ENCODE data around the gene KIF27.
"Not testable (repeated sequence)": the region's sequence is repeated elsewhere in the genome, so short reads cannot be mapped to it uniquely, and the experiment has no call there.

Gene KIF27

DNA sequence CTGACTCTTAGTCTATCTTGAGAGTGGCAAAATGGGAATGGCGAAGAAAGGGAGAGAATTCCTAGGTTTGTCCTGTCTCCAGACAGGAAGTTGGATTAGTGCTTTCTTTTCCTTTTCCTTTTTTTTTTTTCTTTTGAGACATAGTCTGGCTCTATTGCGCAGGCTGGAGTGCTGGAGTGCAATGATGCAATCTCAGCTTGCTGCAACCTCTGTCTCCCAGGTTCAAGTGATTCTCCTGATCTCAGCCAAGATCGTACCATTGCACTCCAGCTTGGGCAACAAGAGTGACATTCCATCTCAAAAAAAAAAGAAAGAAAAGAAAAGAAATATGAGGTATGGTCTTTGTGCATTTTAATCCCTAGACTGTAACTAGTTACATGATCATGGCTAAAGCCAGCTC is 12.6 kb upstream of the KIF27 start:
- no peak for FAIRE-seq

DNA sequence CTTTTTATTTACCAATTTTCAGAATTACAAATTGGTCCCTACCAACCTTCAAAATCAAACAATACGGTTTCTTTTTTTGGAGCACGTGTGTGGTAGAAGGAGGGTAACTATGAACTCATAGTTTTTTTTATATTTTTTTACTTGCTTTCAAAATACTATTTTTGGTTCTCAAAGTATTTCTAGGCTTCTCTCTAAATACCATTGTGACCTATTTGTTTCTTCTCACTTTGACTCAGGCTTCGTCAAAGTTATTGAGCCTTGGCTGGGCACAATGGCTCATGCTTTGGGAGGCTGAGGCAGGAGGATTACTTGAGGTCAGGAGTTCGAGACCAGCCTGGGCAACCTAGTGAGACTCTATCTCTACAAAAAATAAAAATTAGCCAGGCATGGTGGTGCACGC is 11.6 kb upstream of the KIF27 start:
- no peak for FAIRE-seq

DNA sequence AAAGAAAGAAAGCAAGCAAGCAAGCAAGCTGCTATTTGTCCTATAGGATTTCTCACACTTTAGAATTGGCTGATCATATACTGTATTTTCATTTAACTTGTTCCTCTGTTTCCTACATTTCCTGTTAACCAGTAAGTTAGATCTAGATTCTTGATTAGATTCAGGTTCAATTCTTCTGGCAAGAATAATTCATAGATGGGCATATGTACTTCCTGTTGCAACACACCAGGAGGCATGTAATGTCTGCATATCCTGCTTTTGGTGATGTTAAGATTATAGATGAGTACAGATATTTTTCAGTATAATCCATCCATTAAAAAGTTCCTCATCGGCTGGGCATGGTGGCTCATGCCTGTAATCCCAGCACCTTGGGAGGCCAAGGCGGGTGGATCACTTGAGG is 10.8 kb upstream of the KIF27 start:
- no peak for FAIRE-seq

DNA sequence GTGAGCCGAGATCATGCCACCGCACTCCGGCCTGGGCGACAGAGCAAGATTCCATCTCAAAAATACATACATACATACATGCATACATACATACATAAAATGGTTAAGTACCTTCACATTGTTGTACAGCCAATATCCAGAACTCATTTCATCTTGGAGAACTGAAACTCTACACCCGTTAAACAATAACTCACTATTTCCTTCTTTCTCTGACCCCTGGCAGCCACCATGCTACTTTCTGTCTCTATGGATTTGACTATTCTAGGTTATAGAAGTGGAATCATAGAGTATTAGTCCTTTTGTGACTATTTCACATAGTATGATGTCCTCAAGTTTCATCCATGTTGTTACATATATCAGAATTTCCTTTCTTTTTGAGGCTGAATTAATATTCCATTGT is 9.6 kb upstream of the KIF27 start:
- FAIRE-seq: no peak

- FAIRE-seq: no peak
Measured at GRCh38 chr9:83927591-83927990, 6.4 kb upstream of the KIF27 start.

- FAIRE-seq: peak; percentile 4
Measured at GRCh38 chr9:83920469-83920926, 734 bp downstream of the KIF27 start.

GRCh38 chr9:83919111-83919510 is 2.1 kb downstream of the KIF27 start:
- no peak for FAIRE-seq

GRCh38 chr9:83912194-83912593 is 9.0 kb downstream of the KIF27 start:
- FAIRE-seq: peak; percentile 98

GRCh38 chr9:83906144-83906543 is 15.1 kb downstream of the KIF27 start:
- no peak for FAIRE-seq

GRCh38 chr9:83900615-83901014 is 20.6 kb downstream of the KIF27 start:
- not testable (repeated sequence) for FAIRE-seq

DNA sequence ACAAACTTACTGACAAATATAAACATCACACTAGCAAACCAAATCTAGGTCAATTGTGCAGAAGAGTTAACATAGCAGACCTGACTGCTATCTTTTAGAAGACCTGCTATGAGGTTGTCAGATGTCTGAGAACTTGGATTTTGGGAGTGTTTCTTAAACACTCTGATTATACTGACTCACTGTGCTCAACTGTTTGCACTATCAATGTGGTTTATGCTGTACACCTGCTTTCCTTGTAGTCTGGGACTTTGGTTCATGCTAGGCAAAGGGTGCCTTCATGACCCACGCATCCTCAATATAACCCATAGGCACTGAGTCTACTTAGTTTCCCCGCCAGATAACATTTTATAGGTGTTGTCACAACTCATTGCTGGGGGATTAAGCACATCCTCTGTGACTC is 26.9 kb downstream of the KIF27 start:
- not testable (repeated sequence) for FAIRE-seq

GRCh38 chr9:83886498-83886897 is 34.7 kb downstream of the KIF27 start:
- FAIRE-seq: not testable (repeated sequence)

- FAIRE-seq: not testable (repeated sequence)
Measured at GRCh38 chr9:83885559-83886240, 35.5 kb downstream of the KIF27 start.

- FAIRE-seq: not testable (repeated sequence)
Measured at GRCh38 chr9:83881687-83882408, 39.4 kb downstream of the KIF27 start.

DNA sequence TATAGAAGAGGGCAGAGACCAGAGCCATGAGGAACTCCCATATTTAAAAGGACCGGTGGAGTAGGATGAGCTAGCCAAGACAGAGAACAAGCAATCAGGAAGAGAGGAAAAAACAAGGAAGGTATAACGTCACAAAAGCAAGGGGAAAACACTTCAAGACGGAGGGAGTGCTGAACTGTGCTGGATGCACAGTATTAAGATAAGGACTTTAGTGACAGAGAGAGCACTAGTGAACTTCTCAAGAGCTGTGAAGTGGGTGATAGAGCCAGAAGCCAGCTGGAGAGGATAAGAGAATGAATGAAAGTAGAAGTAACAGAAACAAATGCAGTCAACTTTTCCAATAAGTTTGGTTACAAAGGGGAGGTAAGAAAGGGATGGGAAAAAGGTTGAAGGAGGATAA is 45.7 kb downstream of the KIF27 start:
- not testable (repeated sequence) for FAIRE-seq

DNA sequence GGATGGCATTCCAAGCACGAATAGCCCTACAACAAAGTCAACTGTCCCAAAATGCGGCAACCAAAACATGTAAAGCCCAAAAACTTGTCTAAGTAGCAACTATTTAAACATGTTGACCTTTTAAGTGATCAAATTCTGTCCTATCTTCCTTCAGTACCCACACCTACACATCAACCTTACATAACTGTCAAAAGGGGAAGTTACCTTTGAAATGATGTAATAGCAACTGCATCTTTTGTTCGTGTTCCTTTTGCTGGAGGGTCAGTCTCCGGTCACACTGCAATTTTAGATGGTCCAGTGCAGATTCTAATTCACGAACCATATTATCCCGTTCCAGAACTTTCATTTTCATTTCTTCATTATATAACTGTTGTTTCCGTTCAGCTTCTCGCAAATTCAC is 71.3 kb downstream of the KIF27 start:
- not testable (repeated sequence) for FAIRE-seq

- peak; percentile 92 for FAIRE-seq
Measured at GRCh38 chr9:83837070-83837643, 84.1 kb downstream of the KIF27 start.

DNA sequence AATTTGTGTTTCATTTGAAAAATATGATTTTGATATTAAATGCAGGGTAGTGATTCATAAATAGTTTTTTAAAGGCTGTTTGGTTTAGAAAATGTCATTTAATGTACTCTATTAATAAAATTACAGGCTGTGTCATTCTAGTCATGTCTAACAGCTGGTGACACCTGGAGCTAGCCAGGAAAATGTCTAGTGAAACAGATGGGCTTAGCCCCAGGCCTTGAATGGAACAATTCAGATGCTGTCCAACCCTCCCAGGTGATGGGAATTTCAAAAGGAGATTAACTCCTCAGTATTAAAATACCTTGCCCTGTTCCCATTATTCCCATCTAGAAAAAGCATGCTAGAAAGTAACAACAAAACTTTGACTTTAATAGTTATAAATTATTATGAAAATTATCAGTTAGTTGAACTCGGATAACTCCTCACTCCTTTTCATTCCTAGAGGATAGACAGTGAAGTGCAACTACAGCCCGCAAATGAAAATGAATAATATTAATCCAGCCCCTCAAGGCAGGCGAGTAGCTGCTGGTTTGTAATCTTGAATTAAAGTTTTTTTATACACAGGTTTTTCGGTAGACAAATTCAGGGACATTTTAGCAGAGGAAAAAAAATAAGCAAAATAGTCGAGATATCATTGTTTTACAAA is 90.7 kb downstream of the KIF27 start:
- FAIRE-seq: not testable (repeated sequence)

DNA sequence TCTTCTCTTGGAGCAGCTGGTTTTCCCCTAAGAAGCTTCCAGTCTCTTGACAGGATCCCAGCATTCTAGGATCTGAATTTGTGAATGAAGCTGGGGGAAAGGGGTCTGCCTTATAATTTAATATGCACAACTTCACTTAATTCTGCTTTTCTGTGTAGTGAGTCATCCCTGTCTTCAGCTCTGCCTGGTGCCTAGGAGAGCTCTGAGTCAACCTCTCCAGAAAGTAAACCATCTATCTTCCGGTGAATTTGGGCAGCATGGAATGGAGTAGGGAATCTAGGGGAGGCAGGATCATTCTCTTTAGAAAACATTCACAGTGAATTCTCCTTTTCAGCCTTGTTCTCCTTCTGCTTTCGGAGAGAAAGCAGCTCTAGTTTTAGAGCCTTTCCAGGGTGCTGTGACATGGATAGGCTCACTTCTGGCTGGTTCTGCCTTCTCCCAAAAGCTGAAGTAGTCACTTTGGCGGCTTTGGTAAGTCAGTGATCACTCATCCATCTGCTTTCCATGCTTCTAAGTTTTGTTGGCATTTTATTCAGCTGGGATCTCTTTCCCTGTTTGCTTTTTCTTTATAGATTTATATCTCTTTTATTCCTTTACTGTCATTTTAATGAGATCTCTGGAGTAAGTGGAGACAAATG is 96.1 kb downstream of the KIF27 start:
- not testable (repeated sequence) for FAIRE-seq

GRCh38 chr9:83817356-83818278 is 103.6 kb downstream of the KIF27 start, which contains the start of gene GKAP1:
Gene GKAP1 (minus strand): TSS chr9:83817769. CDS start chr9:83806517, 11,252 bp downstream.
- not testable (repeated sequence) for FAIRE-seq

DNA sequence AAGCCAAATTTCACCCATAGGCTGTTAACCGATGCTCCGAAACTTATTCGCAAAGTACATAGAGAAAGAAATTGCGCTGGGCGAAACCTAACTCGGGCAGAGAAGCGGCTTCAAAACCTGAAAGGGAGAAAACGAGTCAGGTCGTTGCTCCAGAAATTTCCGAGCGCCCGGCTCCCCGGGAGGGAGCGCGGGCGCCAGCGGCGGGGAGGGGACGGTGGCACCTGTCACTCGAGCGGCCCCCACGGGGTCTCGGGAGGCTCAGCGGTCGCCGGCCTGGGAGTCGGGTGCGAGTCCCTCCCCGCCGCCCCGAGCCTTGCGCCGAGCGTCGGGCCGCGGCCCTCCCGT is 104.2 kb downstream of the KIF27 start:
- not testable (repeated sequence) for FAIRE-seq

DNA sequence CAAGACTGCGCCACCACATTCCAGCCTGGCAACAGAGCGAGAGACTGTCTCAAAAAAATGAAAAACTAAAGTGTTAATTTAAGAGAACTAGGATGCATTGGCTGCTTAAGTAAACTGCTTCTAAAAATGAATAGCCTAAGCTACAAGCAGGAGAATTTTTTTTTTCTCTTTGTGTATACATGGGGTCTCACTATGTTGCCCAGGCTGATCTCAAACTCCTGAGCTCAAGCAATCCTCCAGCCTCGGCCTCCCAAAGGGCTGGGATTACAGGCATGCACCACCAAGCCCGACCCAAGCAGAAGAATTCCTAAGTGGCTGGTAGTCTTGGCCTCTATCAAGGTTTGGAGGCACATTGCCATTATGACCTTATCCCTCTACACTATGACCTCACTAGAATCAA is 106.1 kb downstream of the KIF27 start:
- not testable (repeated sequence) for FAIRE-seq
